Astrocyte of the spinal cord (primary cell): ENCODE results near the gene PAEP.

ENCODE experiments used
- DNase-seq: peaks from one replicate; pipeline ENCODE4 v3.0.0; 2011; ENCODE audit warnings: low read depth, low spot score
- H3K4me3 ChIP-seq: 2 replicates; pipeline ENCODE4 v1.5.1; 2011; ENCODE audit warnings: low read depth, mild to moderate bottlenecking, low read length, moderate library complexity
- CTCF ChIP-seq: IDR thresholded peaks from 2 replicates; pipeline ENCODE4 v1.5.1; 2012; ENCODE audit warnings: low read depth, mild to moderate bottlenecking, low read length, inconsistent platforms
- in situ Hi-C: cut with HindIII; loops from 2 replicates; pipeline ENCODE4 v1.10.0; 2017; ENCODE audit warnings: low sequenced_read_pairs

The PAEP gene

GRCh38 chr9:135579889-135580660, 18.5 kb downstream of the PAEP start:
- TF ChIP-seq CTCF, result no peak
- no peak for DNase-seq
- no peak overlapping the region for H3K4me3 ChIP-seq
- in situ Hi-C loops, result no loop called here

- in situ Hi-C loops, result no loop called here
- no peak for DNase-seq
- no peak for TF ChIP-seq CTCF
Measured at GRCh38 chr9:135580664-135581380, 19.3 kb downstream of the PAEP start.

DNA sequence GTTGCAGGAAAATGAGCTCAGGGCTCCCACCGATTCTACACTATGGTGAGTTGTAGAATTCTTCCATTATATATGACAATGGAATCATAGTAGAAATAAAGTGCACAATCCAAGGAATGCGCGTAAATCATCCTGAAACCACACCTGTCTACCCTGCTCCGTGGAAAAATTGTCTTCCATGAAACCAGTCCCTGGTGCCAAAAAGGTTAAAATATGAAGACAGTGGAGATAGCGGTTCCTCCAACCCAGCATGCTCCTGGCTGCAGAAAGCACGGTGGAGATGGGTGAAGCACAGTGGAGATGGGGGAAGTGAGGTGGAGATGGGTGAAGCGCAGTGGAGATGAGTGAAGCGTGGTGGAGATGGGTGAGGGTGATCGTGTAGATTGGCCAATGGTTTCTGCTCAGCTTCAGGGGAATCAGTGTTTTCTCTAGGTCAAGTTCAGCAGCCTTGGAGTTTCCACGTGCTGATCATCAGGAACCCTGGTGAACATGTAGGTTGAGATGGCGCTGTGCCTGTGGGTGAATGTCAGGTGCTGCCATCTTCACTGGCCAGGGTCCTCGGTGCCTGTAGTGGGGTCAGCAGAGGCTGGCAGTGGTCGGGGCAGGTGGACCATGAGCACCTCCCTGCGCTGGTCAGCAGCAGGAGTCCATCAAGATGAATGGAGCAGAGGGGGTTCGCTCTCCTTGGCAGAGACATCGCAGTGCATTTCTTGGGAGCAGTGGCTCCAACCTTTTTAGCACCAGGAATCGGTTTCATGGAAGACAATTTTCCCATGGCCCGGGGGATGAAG, 20.3 kb downstream of the PAEP start:
- no peak for TF ChIP-seq CTCF
- H3K4me3 ChIP-seq, result no peak overlapping the region
- in situ Hi-C loops, result no loop called here
- no peak for DNase-seq

More at GRCh38 chr9:135580664-135581380, 19.3 kb downstream of the PAEP start:
- H3K4me3 ChIP-seq, result no peak overlapping the region

DNA sequence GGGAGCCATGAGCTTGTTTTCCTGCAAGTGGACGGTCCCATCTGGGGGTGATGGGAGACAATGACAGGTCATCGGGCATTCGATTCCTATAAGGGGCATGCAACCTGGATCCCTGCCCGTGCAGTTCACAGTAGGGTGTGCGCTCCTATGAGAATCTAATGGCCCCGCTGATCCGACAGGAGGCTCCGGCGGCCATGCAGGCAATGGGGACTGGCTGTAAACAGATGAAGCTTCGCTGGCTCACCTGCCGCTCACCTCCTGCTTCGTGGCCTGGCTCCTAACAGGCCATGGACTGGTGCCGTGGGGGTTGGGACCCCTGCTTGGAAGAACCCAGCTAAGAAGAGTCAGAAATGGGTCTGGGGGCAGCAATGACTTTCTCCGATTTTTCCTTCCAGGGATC, 21.0 kb downstream of the PAEP start:
- TF ChIP-seq CTCF, result no peak
- in situ Hi-C loops, result no loop called here
- no peak overlapping the region for H3K4me3 ChIP-seq
- no peak for DNase-seq

GRCh38 chr9:135582966-135583687, 21.6 kb downstream of the PAEP start:
- in situ Hi-C loops, result no loop called here
- TF ChIP-seq CTCF, result no peak
- no peak overlapping the region for H3K4me3 ChIP-seq
- DNase-seq, result no peak

GRCh38 chr9:135583688-135584011, 22.1 kb downstream of the PAEP start:
- in situ Hi-C loops, result no loop called here
- no peak overlapping the region for H3K4me3 ChIP-seq
- no peak for TF ChIP-seq CTCF
- no peak for DNase-seq
